NK-92 (cell line): ENCODE measurements around the gene DOK1.

Experiments used
- DNase-seq: peaks from one replicate; lab custom pipeline; 2025; ENCODE audit not compliant: unreplicated experiment; lab: John Stamatoyannopoulos, UW

Gene DOK1

DNA sequence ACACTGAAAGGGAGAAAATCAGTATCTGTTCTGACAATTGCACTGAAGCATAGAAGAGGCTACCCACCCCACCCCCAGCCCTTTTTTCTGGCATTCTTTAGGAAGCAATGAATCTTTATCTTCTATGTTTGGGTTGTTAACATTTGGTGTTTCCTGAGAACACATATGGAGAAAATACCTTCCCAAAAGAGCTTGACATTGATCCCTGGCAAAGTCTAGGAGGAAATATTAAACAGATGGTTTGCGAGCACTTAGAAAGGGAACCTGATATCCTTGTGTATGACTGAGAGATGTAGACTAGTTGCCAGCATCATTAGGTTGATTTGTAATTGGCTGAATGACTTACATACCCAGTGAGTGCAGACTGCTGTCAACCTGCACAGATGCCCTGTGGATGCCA, 42.9 kb downstream of the DOK1 start:
- DNase-seq, result no peak

GRCh38 chr2:74599676-74600075, 45.2 kb downstream of the DOK1 start:
- no peak for DNase-seq

GRCh38 chr2:74602586-74603281, 48.2 kb downstream of the DOK1 start:
- DNase-seq, result no peak

DNA sequence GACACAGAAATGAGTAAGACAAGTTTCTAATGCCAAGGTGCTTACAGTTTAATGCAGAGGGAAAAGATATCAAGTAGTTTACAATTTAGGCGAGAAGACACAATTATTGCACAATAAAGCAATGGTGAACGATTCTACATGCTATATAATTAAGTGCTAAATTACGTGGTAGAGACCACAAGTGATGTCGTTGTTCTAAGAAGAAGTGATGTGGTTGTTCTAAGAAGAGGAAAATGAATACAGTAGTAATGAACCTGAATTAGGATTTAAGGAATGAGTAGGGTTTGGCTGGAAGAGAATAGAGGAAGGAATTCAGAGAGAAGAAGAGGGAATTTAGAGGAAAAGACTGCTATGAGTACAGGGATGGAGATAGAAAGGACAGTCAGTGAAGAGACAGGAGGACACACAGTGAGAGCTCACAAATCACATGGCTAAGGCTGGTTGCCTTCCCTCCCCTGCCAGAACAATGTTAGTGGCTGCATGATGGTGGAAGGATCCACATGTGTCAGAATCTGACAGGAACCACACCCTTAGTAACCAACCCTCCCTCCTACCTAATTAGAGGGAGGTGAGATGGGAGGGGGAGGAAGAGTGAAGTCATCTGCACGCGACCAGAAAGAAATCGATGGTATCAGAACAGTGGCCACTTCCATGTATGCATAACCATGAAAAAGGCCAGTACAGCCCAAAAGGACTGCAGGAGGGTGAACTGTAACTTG, 48.9 kb downstream of the DOK1 start:
- DNase-seq, result no peak

DNA sequence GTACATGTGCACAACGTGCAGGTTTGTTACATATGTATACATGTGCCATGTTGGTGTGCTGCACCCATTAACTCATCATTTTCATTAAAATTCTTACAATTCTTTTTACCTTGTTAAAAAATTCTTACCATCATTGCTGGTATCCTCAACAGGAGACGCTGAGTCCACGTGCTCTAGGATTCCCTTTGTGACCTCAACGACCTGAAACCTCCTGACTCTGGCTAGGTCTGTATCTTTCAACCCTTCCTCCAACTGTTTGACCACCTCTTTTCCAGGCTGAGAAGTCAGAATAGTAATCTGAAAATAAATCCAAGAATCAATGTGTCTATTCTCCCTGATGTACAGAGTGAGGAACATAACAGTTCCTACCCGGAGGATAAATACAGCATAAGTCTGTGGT, 52.4 kb downstream of the DOK1 start:
- no peak for DNase-seq
